ENCODE measurements around the gene OLA1.

OLA1 gene

GRCh38 chr2:174117951-174118930 lies 130.1 kb downstream of the OLA1 start:
- DNase-seq: no peak

DNA sequence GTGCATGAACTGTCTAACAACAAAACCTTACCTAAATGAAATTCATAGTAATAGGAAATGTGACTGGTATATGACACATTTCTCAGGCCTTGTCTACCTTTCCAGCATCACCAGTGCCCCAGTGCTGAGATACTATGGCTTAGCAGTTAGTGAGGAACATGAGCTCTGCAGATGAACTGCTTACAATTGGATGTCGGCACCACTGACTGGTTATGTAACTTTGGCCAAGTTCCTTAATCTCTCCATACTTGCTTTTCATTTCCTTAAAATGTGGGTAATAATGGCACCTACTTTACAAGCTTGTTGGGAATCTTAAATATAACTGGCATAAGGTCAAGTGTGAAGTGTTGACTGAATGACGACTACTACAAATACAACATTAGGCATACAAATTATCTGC lies 136.3 kb downstream of the OLA1 start:
- no peak for DNase-seq

GRCh38 chr2:174108579-174108978 lies 139.8 kb downstream of the OLA1 start:
- DNase-seq: peak; percentile 81 to 82

DNA sequence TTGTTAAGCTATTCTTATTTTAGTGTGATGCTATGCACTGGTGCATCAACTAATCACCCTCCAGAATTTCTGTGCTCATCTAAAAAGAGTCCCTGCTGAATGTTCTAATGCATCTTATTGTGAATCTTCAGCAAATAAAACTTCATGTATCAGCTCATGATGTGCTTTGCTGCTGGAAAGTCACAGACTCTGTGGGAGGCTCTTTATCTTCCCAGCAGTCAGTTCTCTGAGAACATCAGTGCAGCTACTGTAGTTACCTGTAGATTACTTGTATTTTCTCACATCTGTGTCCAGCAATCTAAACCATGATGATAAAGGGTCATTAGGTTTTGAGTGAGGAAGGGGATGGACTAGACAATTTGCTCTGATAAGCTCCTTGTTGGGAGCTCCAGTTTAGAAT lies 141.6 kb downstream of the OLA1 start:
- peak; percentile 73 to 75 for DNase-seq

DNA sequence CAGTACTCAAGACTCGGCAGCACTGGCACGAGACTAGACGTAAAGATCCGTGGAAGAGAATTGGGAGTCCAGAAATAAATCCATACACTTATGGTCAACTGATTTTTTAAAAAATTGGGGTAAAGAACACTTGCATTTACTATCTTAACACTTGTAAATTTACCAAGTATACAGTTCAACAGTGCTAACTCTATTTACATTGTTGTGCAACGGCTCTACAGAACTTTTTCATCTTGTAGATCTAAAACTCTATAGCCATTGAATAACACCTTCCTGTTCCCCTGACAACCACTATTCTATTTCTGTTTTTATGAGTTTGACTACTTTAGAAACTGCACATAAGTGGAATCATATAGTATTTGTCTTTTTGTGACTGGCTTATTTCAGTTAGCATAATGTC lies 153.8 kb downstream of the OLA1 start:
- no peak for DNase-seq

DNA sequence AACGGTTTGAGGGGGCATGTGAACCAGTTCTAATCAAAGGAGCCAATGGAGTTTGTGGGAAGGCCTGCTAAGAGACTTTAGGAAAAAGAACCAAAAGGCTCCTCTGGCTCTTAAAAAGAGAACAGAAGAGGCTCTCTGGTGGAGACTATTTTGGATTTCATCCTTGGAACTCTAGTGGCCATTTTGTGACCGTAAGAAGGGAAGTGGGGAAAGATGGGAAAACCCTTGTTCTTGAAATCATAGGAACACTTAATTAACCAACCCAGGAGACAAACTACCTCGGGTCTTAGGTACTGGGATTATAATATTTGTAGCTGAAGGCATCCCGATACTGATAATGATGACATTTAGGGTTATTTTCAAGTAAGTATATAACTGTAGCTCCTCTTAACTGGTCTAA lies 157.9 kb downstream of the OLA1 start:
- no peak for DNase-seq

DNA sequence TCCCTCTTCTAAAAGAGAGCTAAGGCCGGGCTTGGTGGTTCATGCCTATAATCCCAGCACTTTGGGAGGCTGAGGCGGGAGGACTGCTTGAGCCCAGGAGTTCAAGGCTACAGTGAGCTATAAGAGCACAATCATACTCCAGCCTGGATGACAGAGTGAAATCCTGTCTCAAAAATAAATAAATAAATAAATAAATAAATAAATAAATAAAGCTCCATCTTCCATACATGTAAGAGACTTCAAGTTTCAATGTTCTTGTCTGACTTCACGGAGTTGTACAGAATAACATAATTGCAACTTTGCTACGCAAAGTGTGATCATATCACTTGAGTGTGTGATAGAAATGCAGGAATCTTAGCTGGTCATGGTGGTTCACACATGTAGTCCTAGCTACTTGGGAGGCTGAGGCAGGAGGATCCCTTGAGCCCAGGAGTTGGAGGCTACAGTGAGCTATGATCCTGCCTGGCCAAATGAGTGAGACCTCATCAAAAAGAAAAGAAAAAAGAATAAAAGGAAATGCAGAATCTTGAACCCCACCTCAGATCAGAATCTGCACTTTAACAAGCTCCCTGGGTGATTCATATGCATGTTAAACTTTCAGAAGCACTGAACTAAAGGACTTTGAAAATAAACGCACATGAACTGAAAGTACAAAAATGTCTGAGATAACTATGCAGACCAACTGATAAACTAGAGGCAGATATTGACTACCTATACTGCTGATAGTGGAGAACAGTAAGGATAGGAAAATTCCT lies 159.4 kb downstream of the OLA1 start:
- no peak for DNase-seq

DNA sequence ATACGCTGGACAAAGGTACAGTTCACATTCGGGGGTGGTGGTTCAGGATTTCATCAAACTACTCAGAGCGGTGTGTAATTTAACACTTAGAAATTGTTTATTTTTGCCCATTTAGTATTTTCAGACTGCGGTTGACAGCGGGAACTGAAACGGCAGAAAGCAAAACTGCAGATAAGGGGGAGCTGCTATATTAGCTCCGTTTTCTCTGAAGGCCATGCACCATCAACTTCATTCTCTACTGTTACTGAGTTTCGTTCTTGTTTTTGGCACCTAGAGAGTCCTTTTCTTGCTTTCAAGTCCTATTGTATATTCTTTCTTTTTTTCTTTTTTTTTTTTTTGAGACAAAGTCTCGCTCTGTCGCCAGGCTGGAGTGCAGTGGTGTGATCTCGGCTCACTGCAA lies 161.6 kb downstream of the OLA1 start:
- DNase-seq: no peak

GRCh38 chr2:174085781-174086180 lies 162.6 kb downstream of the OLA1 start:
- no peak for DNase-seq

DNA sequence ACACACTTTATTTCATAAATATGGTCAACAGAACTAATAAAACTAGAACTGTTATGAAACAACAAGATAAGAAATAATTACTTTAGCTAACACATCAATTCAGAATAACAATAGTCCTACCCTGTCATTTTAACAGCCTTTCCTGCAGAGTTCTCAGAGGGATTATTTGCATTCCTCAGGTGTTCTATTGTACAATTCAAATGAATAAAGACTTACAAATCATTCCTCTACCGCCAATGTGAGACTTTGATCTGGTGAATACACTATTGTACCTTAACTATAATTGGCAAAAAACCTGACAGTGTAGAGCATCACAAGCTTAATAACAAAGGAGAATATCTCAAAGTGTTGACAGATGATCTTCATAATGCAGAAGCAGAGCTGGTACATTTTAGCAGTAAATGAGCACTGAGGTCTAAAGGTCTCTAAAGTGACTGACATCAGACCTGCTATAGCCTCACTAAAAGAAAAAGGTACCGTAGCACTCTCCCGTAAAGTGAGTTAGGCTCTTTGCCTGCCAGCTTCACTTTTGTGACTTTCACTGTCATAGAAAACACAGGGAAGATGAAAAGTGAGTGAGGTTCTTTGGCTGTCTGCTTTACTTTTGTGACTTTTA lies 164.4 kb downstream of the OLA1 start:
- DNase-seq: no peak

DNA sequence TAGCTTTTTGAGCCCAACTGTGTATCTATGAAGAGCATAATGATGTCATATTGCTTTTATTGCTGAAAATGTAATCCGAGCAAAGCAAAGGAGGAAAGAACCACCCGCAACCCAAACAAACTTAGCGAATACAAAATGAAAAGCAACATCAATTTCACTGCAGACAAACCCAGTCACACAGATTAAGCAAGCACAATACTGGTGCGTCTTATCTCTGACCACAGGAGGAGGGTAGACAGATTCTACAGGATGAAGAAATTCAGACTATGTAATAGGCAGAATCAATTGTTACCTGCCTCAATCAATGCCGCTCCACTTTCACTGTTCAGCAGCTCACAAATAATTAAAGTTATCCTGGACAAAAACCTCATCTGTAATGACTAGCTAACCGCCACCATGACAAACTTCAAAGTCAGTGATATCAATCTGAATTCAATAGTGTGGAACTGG lies 167.6 kb downstream of the OLA1 start:
- DNase-seq: no peak

DNA sequence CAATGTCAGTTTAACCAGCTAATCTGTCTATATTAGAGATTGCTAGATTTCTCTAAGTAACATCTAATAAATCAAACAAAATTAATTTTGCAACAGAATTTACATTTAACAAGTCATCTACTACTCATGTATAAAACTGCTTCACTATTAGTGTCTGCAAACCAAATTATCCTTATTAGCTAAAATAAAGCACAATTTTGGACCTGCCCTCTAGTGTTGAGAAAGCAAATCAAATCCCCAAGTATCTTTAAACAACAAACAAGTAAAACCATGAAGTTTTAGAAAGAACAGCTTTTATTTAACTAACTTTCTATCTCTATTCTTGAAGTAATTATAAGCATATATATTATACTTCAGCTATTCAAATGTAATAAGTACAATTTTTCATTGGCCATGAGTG lies 170.1 kb downstream of the OLA1 start:
- DNase-seq: no peak

- DNase-seq: no peak
Observed at GRCh38 chr2:174076975-174077374, 171.4 kb downstream of the OLA1 start.

GRCh38 chr2:174076040-174076439 lies 172.3 kb downstream of the OLA1 start:
- no peak for DNase-seq

- DNase-seq: peak; percentile 63 to 75
Observed at GRCh38 chr2:174074831-174075230, 173.5 kb downstream of the OLA1 start.

- no peak for DNase-seq
Observed at GRCh38 chr2:174072857-174073256, 175.5 kb downstream of the OLA1 start.

GRCh38 chr2:174072069-174072468 lies 176.3 kb downstream of the OLA1 start:
- DNase-seq: no peak

DNA sequence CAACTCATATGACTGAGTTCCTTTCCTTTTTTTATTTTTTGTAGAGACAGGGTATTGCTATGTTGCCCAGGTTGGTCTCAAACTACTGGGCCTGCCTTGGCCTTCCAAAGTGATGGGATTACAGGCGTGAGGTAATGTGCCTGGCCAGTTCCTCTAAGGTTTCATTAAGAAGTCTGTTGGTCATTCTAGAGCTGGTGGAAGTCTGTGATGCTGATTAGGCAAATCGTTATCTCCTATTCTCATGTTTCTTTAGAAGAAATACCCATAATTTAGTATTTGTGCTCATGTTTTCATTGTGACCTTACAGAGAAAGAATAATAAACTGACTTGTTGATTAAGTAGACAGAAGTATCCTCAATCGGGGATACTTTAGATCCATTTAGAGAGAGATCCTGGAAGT lies 177.0 kb downstream of the OLA1 start:
- no peak for DNase-seq

- no peak for DNase-seq
Observed at GRCh38 chr2:174070281-174070680, 178.1 kb downstream of the OLA1 start.

GRCh38 chr2:174067815-174068214 lies 180.5 kb downstream of the OLA1 start:
- DNase-seq: no peak

GRCh38 chr2:174066871-174067270 lies 181.5 kb downstream of the OLA1 start:
- no peak for DNase-seq

GRCh38 chr2:174063492-174064092 lies 184.7 kb downstream of the OLA1 start:
- no peak for DNase-seq

- DNase-seq: no peak
Observed at GRCh38 chr2:174062934-174063333, 185.4 kb downstream of the OLA1 start.

Measured in NCI-H1930 (cell line).